BLaER1 treated with 17β-estradiol and CSF1 and Interleukin-3, amounts not matched to agents 10 nM and 100 nM (cell line): ENCODE measurements around the gene PPP1R9A.

ENCODE experiments used
- H3K27ac ChIP-seq, 11 experiments: shearing (Covaris generic); formaldehyde crosslinking; 2 replicates each; pipeline ENCODE4 v1.8.1; 2022
- H3K27me3 ChIP-seq, 11 experiments: shearing (Covaris generic); formaldehyde crosslinking; 2 replicates each; pipeline ENCODE4 v1.8.1; 2022
- H3K36me3 ChIP-seq, 11 experiments: shearing (Covaris generic); formaldehyde crosslinking; 2 replicates each; pipeline ENCODE4 v1.8.1; 2022
- H3K4me1 ChIP-seq, 10 experiments: shearing (Covaris generic); formaldehyde crosslinking; 2 replicates each; pipeline ENCODE4 v1.8.1; 2022
- H3K4me2 ChIP-seq, 11 experiments: shearing (Covaris generic); formaldehyde crosslinking; 2 replicates each; pipeline ENCODE4 v1.8.1; 2022
- H3K4me3 ChIP-seq, 10 experiments: shearing (Covaris generic); formaldehyde crosslinking; 2 replicates each; pipeline ENCODE4 v1.8.1; 2022
- H3K9ac ChIP-seq, 11 experiments: shearing (Covaris generic); formaldehyde crosslinking; 2 replicates each; pipeline ENCODE4 v1.8.1; 2022
- H3K9me3 ChIP-seq, 11 experiments: shearing (Covaris generic); formaldehyde crosslinking; replicated peaks in 1 of 11; 2 replicates each; pipeline ENCODE4 v1.8.1; 2022
- H4K20me1 ChIP-seq, 11 experiments: shearing (Covaris generic); formaldehyde crosslinking; 2 replicates each; pipeline ENCODE4 v1.8.1; 2022
- Cebpa-rat ChIP-seq, 11 experiments: shearing (Covaris generic); IDR thresholded peaks; 2 replicates each; pipeline ENCODE4 v1.8.1; 2022

The PPP1R9A gene

GRCh38 chr7:95132500-95132899, 225.1 kb downstream of the PPP1R9A start:
- Histone ChIP-seq H3K27ac (no peak overlapping the region), H3K27me3 (no peaks in the 10 kb centered on the region), H3K4me1 (no peaks in the 10 kb centered on the region), H4K20me1 (no peaks in the 10 kb centered on the region), H3K36me3 (no peaks in the 10 kb centered on the region), H3K9ac (no peak overlapping the region), H3K9me3 (peaks cover 0 to 6% (median 0%) of the 10 kb centered on the region in 11 experiments; a peak in 3 of 22 replicates), H3K4me3 (no peak overlapping the region), H3K4me2 (no peak overlapping the region)
- no peak for TF ChIP-seq Cebpa-rat (IDR thresholded peaks at IDR 0.05)

GRCh38 chr7:95139922-95140321, 232.5 kb downstream of the PPP1R9A start:
- no peaks in the 10 kb centered on the region for H3K9me3 ChIP-seq
- peak overlapping the region in 2 of 11 experiments; percentile 37 to 48; a peak in 3 of 22 replicates for H3K4me2 ChIP-seq
- H3K36me3 ChIP-seq, result no peaks in the 10 kb centered on the region
- H4K20me1 ChIP-seq, result no peaks in the 10 kb centered on the region
- H3K9ac ChIP-seq, result no peak overlapping the region
- peaks cover 0 to 13% (median 0%) of the 10 kb centered on the region in 10 experiments; a peak in 3 of 20 replicates for H3K4me1 ChIP-seq
- no peak overlapping the region for H3K27ac ChIP-seq
- H3K4me3 ChIP-seq, result no peak overlapping the region
- no peak for TF ChIP-seq Cebpa-rat (IDR thresholded peaks at IDR 0.05)
- no peaks in the 10 kb centered on the region for H3K27me3 ChIP-seq

GRCh38 chr7:95141755-95142154, 234.4 kb downstream of the PPP1R9A start:
- Histone ChIP-seq H3K9ac (no peak overlapping the region), H3K27ac (no peak overlapping the region), H3K4me1 (peaks cover 0 to 13% (median 0%) of the 10 kb centered on the region in 10 experiments; a peak in 3 of 20 replicates), H3K4me3 (no peak overlapping the region), H3K4me2 (no peak overlapping the region), H3K9me3 (no peaks in the 10 kb centered on the region), H3K36me3 (no peaks in the 10 kb centered on the region), H4K20me1 (no peaks in the 10 kb centered on the region), H3K27me3 (no peaks in the 10 kb centered on the region)
- TF ChIP-seq Cebpa-rat (IDR thresholded peaks at IDR 0.05), result no peak

- Histone ChIP-seq H4K20me1 (no peaks in the 10 kb centered on the region), H3K27ac (no peak overlapping the region), H3K4me3 (no peak overlapping the region)
These were observed 236.9 kb downstream of the PPP1R9A start for GRCh38 chr7:95144256-95144655.

GRCh38 chr7:95155965-95156364, 248.6 kb downstream of the PPP1R9A start:
- no peak for TF ChIP-seq Cebpa-rat (IDR thresholded peaks at IDR 0.05)
- no peak overlapping the region for H3K9ac ChIP-seq
- H3K4me3 ChIP-seq, result no peak overlapping the region
- no peaks in the 10 kb centered on the region for H4K20me1 ChIP-seq
- no peak overlapping the region for H3K27ac ChIP-seq
- H3K9me3 ChIP-seq, result peaks cover 8 to 17% (median 12%) of the 10 kb centered on the region in 11 experiments; a peak in 18 of 22 replicates
- no peak overlapping the region for H3K4me2 ChIP-seq
- H3K4me1 ChIP-seq, result no peaks in the 10 kb centered on the region
- no peaks in the 10 kb centered on the region for H3K36me3 ChIP-seq
- no peaks in the 10 kb centered on the region for H3K27me3 ChIP-seq

More at GRCh38 chr7:95144256-95144655, 236.9 kb downstream of the PPP1R9A start:
- H3K9me3 ChIP-seq, result no peaks in the 10 kb centered on the region; a peak in 1 of 22 replicates
- H3K9ac ChIP-seq, result no peak overlapping the region
- peaks cover 0 to 13% (median 0%) of the 10 kb centered on the region in 10 experiments; a peak in 3 of 20 replicates for H3K4me1 ChIP-seq
- H3K36me3 ChIP-seq, result no peaks in the 10 kb centered on the region
- no peak overlapping the region for H3K4me2 ChIP-seq
- TF ChIP-seq Cebpa-rat (IDR thresholded peaks at IDR 0.05), result no peak
- H3K27me3 ChIP-seq, result no peaks in the 10 kb centered on the region

DNA sequence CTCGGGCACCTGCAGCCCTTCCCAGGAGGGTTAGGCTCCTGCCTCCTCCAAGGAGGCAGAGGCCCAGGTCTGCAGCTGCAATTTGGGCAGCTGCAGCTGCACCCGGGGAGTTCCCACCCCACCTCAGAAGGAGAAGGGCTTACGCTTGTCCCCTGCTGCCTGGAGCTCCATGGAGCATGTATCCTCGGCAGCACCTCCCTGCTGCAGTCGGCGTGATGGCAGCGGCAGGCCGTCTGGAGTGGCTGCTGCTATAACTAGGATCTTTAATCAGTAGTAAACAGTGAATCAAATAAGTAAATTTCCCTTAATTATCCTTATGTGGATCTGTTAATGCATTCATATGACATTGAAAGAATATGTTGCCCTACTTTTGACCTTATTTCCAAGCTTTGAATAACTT, 250.0 kb downstream of the PPP1R9A start:
- no peak overlapping the region for H3K9ac ChIP-seq
- H3K4me2 ChIP-seq, result no peak overlapping the region
- H3K4me3 ChIP-seq, result no peak overlapping the region
- H3K36me3 ChIP-seq, result no peaks in the 10 kb centered on the region
- no peaks in the 10 kb centered on the region for H3K4me1 ChIP-seq
- peaks cover 8 to 17% (median 12%) of the 10 kb centered on the region in 11 experiments; a peak in 18 of 22 replicates for H3K9me3 ChIP-seq
- no peak for TF ChIP-seq Cebpa-rat (IDR thresholded peaks at IDR 0.05)
- H3K27me3 ChIP-seq, result no peaks in the 10 kb centered on the region
- H4K20me1 ChIP-seq, result no peaks in the 10 kb centered on the region
- no peak overlapping the region for H3K27ac ChIP-seq

GRCh38 chr7:95169678-95170077, 262.3 kb downstream of the PPP1R9A start:
- Histone ChIP-seq H3K27ac (no peak overlapping the region), H3K9ac (no peak overlapping the region), H3K9me3 (no peaks in the 10 kb centered on the region), H3K27me3 (no peaks in the 10 kb centered on the region), H3K36me3 (no peaks in the 10 kb centered on the region), H3K4me3 (no peak overlapping the region), H4K20me1 (no peaks in the 10 kb centered on the region), H3K4me1 (no peaks in the 10 kb centered on the region), H3K4me2 (no peak overlapping the region)
- TF ChIP-seq Cebpa-rat (IDR thresholded peaks at IDR 0.05), result no peak

- no peaks in the 10 kb centered on the region for H4K20me1 ChIP-seq
- H3K9me3 ChIP-seq, result no peaks in the 10 kb centered on the region
- no peaks in the 10 kb centered on the region for H3K36me3 ChIP-seq
- no peak overlapping the region for H3K4me3 ChIP-seq
- TF ChIP-seq Cebpa-rat (IDR thresholded peaks at IDR 0.05), result no peak
- no peaks in the 10 kb centered on the region for H3K27me3 ChIP-seq
- H3K4me1 ChIP-seq, result no peaks in the 10 kb centered on the region
- H3K4me2 ChIP-seq, result no peak overlapping the region
- no peak overlapping the region for H3K9ac ChIP-seq
- H3K27ac ChIP-seq, result no peak overlapping the region
These were observed 265.0 kb downstream of the PPP1R9A start for GRCh38 chr7:95172420-95172819.

GRCh38 chr7:95190515-95190914, 283.1 kb downstream of the PPP1R9A start:
- TF ChIP-seq Cebpa-rat (IDR thresholded peaks at IDR 0.05), result no peak
- Histone ChIP-seq H3K4me1 (peaks cover 0 to 5% (median 0%) of the 10 kb centered on the region in 10 experiments; a peak in 3 of 20 replicates), H3K9me3 (no peaks in the 10 kb centered on the region), H3K9ac (no peak overlapping the region), H3K27me3 (no peaks in the 10 kb centered on the region), H3K36me3 (no peaks in the 10 kb centered on the region), H3K4me3 (no peak overlapping the region), H3K27ac (no peak overlapping the region), H3K4me2 (peak overlapping the region in 3 of 11 experiments; percentile 4 to 13 (median 12); a peak in 2 of 22 replicates), H4K20me1 (no peaks in the 10 kb centered on the region)

- H4K20me1 ChIP-seq, result no peaks in the 10 kb centered on the region
- no peak overlapping the region for H3K4me2 ChIP-seq
- TF ChIP-seq Cebpa-rat (IDR thresholded peaks at IDR 0.05), result no peak
- H3K9ac ChIP-seq, result no peak overlapping the region
- H3K4me1 ChIP-seq, result peaks cover 0 to 5% (median 0%) of the 10 kb centered on the region in 10 experiments; a peak in 3 of 20 replicates
- no peak overlapping the region for H3K27ac ChIP-seq
- H3K27me3 ChIP-seq, result no peaks in the 10 kb centered on the region
- H3K36me3 ChIP-seq, result no peaks in the 10 kb centered on the region
- no peaks in the 10 kb centered on the region for H3K9me3 ChIP-seq
- H3K4me3 ChIP-seq, result no peak overlapping the region
These were observed 284.4 kb downstream of the PPP1R9A start for GRCh38 chr7:95191795-95192194.
